Right ventricle myocardium inferior (tissue), 1 donor: ENCODE measurements around the gene ITGBL1. TPM values are rescaled to one million over a fixed set of nuclear protein-coding genes. Genes with fewer than 3 reads are reported as not detected.
A peak's percentile ranks its signal among the peaks of the same experiment; 100 is the strongest.

Experiments used
- ATAC-seq: fragments of 200-7000 bp; cut with Tn5 transposase; one replicate; pipeline ENCODE4 v1.9.1; 2020; ENCODE audit warnings: mild to moderate bottlenecking, moderate library complexity
- DNase-seq: peaks from one replicate; pipeline ENCODE4 v3.0.0; 2021; ENCODE audit errors: missing footprints
- intact Hi-C: fragments of 100-400 bp; cut with DNase I; formaldehyde crosslinking; loops from one replicate; pipeline ENCODE4 v1.11.0; 2022
- long read RNA-seq: library from polyadenylated mRNA; unstranded; transcript quantifications from one replicate; pipeline ENCODE4 v2.0.0, GENCODE V29; 2021
- total RNA-seq: library from RNA; stranded (reverse); fragmentation: NEBNext Ultra II Directional; extraction: Animal tissue kit (Norgen Biotek cat#: 25700); gene quantifications from one replicate; pipeline ENCODE4 v1.2.1, GENCODE V29; 2021
- donor health status: DM: no; HTN: yes; CAD: no; lungs with severe emphysema.

Gene ITGBL1
- 8.6 TPM for total RNA-seq
- long read RNA-seq, partial matches to known transcripts: 0 of 2 reads
- long read RNA-seq, other reads (novel, unspliced or antisense): 1 of 2 reads

GRCh38 chr13:101452519-101453485 is at the start of gene ITGBL1:
TSS of gene ITGBL1 (plus strand) at chr13:101452675. CDS start at chr13:101452834, 159 bp downstream.
- ATAC-seq (peak; percentile 81), DNase-seq (no peak)
- intact Hi-C loops: no loop called here

- no peak for ATAC-seq
- no peak for DNase-seq
- intact Hi-C loops: no loop called here
Measured at GRCh38 chr13:101406791-101407190, 45.7 kb upstream of the ITGBL1 start.

- ATAC-seq (peak; percentile 39), DNase-seq (no peak)
- intact Hi-C loops: no loop called here
Measured at GRCh38 chr13:101408154-101408553, 44.3 kb upstream of the ITGBL1 start.

GRCh38 chr13:101408992-101409656 is 43.4 kb upstream of the ITGBL1 start:
- no peak for DNase-seq
- intact Hi-C loops: no loop called here
- peak; percentile 44 for ATAC-seq

GRCh38 chr13:101412076-101412475 is 40.4 kb upstream of the ITGBL1 start:
- intact Hi-C loops: no loop called here
- ATAC-seq: no peak
- no peak for DNase-seq

- ATAC-seq (peak; percentile 47), DNase-seq (peak; percentile 62)
- intact Hi-C loops: no loop called here
Measured at GRCh38 chr13:101415358-101416174, 36.9 kb upstream of the ITGBL1 start.

GRCh38 chr13:101416181-101417042 is 36.1 kb upstream of the ITGBL1 start, which contains the start of gene NALCN:
TSS of gene NALCN (minus strand) at chr13:101416508. CDS start at chr13:101399126, 17,382 bp downstream.
- DNase-seq (no peak), ATAC-seq (peak; percentile 92)
- intact Hi-C loops: no loop called here

GRCh38 chr13:101417043-101417406 is 35.5 kb upstream of the ITGBL1 start:
- intact Hi-C loops: no loop called here
- DNase-seq (no peak), ATAC-seq (peak; percentile 45)

GRCh38 chr13:101417501-101417900 is 35.0 kb upstream of the ITGBL1 start:
- intact Hi-C loops: no loop called here

GRCh38 chr13:101423872-101424271 is 28.6 kb upstream of the ITGBL1 start:
- ATAC-seq (no peak), DNase-seq (no peak)
- intact Hi-C loops: no loop called here

More at GRCh38 chr13:101417501-101417900, 35.0 kb upstream of the ITGBL1 start:
- no peak for ATAC-seq
- no peak for DNase-seq

- DNase-seq: no peak
- intact Hi-C loops: no loop called here
Measured at GRCh38 chr13:101424381-101425155, 27.9 kb upstream of the ITGBL1 start.

GRCh38 chr13:101425156-101425471 is 27.4 kb upstream of the ITGBL1 start:
- intact Hi-C loops: no loop called here
- DNase-seq: no peak
- ATAC-seq: no peak

More at GRCh38 chr13:101424381-101425155, 27.9 kb upstream of the ITGBL1 start:
- peak; percentile 89 for ATAC-seq

- DNase-seq (no peak), ATAC-seq (no peak)
- intact Hi-C loops: no loop called here
Measured at GRCh38 chr13:101425623-101426022, 26.9 kb upstream of the ITGBL1 start.

GRCh38 chr13:101429733-101430132 is 22.7 kb upstream of the ITGBL1 start:
- DNase-seq (no peak), ATAC-seq (no peak)
- intact Hi-C loops: no loop called here

- DNase-seq (no peak), ATAC-seq (no peak)
- intact Hi-C loops: no loop called here
Measured at GRCh38 chr13:101433895-101434294, 18.6 kb upstream of the ITGBL1 start.

GRCh38 chr13:101434486-101434885 is 18.0 kb upstream of the ITGBL1 start:
- ATAC-seq (no peak), DNase-seq (no peak)
- intact Hi-C loops: no loop called here

GRCh38 chr13:101447852-101448251 is 4.6 kb upstream of the ITGBL1 start:
- ATAC-seq (no peak), DNase-seq (no peak)
- intact Hi-C loops: no loop called here
